GM04503 (cell line): ENCODE data around the gene IGF2BP1.
"Not testable (repeated sequence)": the region's sequence is repeated elsewhere in the genome, so short reads cannot be mapped to it uniquely, and the experiment has no call there.

ENCODE experiments used
- DNase-seq: peaks from one replicate; pipeline ENCODE4 v3.0.0-alpha.2; 2012; ENCODE audit warnings: low read depth

The IGF2BP1 gene

GRCh38 chr17:48995974-48996721 is 1.0 kb upstream of the IGF2BP1 start:
- DNase-seq = no peak

GRCh38 chr17:48996722-48997102 is 473 bp upstream of the IGF2BP1 start:
- DNase-seq = no peak

GRCh38 chr17:48997827-48998586 is 822 bp downstream of the IGF2BP1 start:
- DNase-seq = no peak

GRCh38 chr17:48998587-48999440 is 1.6 kb downstream of the IGF2BP1 start:
- no peak for DNase-seq

GRCh38 chr17:49000943-49001342 is 3.8 kb downstream of the IGF2BP1 start:
- DNase-seq = no peak

GRCh38 chr17:49001671-49002070 is 4.5 kb downstream of the IGF2BP1 start:
- no peak for DNase-seq

- DNase-seq = no peak
These were observed 5.1 kb downstream of the IGF2BP1 start for GRCh38 chr17:49002331-49002730.

GRCh38 chr17:49002766-49003165 is 5.6 kb downstream of the IGF2BP1 start:
- DNase-seq = no peak

- DNase-seq = no peak
These were observed 6.6 kb downstream of the IGF2BP1 start for GRCh38 chr17:49003557-49004511.

GRCh38 chr17:49005140-49005539 is 8.0 kb downstream of the IGF2BP1 start:
- DNase-seq = no peak

- DNase-seq = not testable (repeated sequence)
These were observed 11.7 kb downstream of the IGF2BP1 start for GRCh38 chr17:49008908-49009307.

GRCh38 chr17:49012769-49013255 is 15.6 kb downstream of the IGF2BP1 start:
- DNase-seq = no peak

- no peak for DNase-seq
These were observed 16.4 kb downstream of the IGF2BP1 start for GRCh38 chr17:49013311-49014213.

- no peak for DNase-seq
These were observed 18.2 kb downstream of the IGF2BP1 start for GRCh38 chr17:49015179-49015923.

- no peak for DNase-seq
These were observed 19.0 kb downstream of the IGF2BP1 start for GRCh38 chr17:49015924-49016774.

GRCh38 chr17:49016775-49017463 is 19.7 kb downstream of the IGF2BP1 start:
- no peak for DNase-seq

GRCh38 chr17:49018116-49018612 is 21.0 kb downstream of the IGF2BP1 start:
- DNase-seq = no peak

- no peak for DNase-seq
These were observed 21.6 kb downstream of the IGF2BP1 start for GRCh38 chr17:49018748-49019147.
